ENCODE data around the gene OSBPL1A. TPM values are rescaled to one million over a fixed set of nuclear protein-coding genes. Genes with fewer than 3 reads are reported as not detected.

Gene OSBPL1A
- total and polyA plus RNA-seq, 2 experiments from 2014 or later: 14.9 to 24.1 TPM

DNA sequence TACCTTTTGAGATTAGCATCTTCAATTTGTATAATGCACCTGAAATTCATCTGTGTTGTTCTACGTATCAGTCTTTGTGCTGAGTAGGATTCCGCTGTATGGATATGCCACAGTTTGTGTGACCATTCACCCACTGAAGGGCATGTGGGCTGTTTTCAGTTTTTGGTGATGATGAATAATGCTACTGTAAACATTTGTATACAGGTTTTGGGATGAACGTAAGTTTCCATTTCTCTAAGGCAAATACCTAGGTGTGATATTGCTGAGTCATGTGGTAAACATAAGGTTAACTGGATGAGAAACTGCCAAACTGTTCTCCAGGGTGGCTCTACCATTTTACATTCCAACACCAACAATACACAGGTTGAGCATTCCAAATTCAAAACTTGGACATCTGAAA is 223.6 kb downstream of the OSBPL1A start:
- H3K4me1 ChIP-seq (ENCODE audit: insufficient read depth): no peaks in the 10 kb centered on the region
- in situ Hi-C loops (cut with MboI): no loop called here
- no peaks in the 10 kb centered on the region for H3K9me2 ChIP-seq (ENCODE audit: insufficient read depth)
- H3K79me2 ChIP-seq (ENCODE audit: insufficient read depth): no peaks in the 10 kb centered on the region
- H3K36me3 ChIP-seq (ENCODE audit: low read depth): no peaks in the 10 kb centered on the region
- no peak for DNase-seq
- no peak overlapping the region for H2AFZ ChIP-seq
- H4K20me1 ChIP-seq (ENCODE audit: insufficient read depth): no peaks in the 10 kb centered on the region
- H3K9me3 ChIP-seq (ENCODE audit: low read depth): no peaks in the 10 kb centered on the region
- H3K27ac ChIP-seq: no peak overlapping the region
- no peaks in the 10 kb centered on the region for H3K27me3 ChIP-seq (replicated peaks; ENCODE audit: insufficient read depth)
- H3K4me2 ChIP-seq (ENCODE audit: unreplicated experiment): no peak overlapping the region
- H3K9ac ChIP-seq: no peak overlapping the region
- TF ChIP-seq EZH2phosphoT487 (IDR thresholded peaks at IDR 0.05; ENCODE audit: insufficient read depth, low read depth): no peak
- no peak for TF ChIP-seq EZH2 (IDR thresholded peaks at IDR 0.05; ENCODE audit: insufficient read depth, poor library complexity, severe bottlenecking)
- H3F3A ChIP-seq (ENCODE audit: insufficient read depth): no peaks in the 10 kb centered on the region
- WGBS, 2 experiments (ENCODE audit: low coverage in 1 of 2, low lambda C conversion rate in 2 of 2, missing lambda C conversion rate in 2 of 2): 91 to 94% methylated on average over 3 of the region's 3 CpGs
- no peak overlapping the region for H3K4me3 ChIP-seq

DNA sequence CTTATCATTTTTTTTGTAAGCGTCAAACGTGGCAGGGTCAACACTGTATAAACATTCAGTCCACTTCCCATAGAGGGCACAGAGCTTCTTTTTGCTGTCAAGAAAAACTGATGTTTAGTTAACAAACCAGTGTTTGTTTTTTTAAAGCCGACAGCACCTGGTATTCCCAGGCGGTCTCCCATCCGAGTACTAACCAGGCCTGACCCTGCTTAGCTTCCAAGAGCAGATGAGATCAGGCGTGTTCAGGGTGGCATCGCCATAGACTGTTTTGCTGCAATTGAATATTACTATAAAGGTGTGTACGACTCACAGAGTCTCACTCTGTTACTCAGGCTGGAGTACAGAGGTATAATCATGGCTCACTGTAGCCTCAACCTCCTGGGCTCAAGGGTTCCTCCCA is 227.3 kb downstream of the OSBPL1A start:
- H3K27ac ChIP-seq: no peak overlapping the region
- no peaks in the 10 kb centered on the region for H3K36me3 ChIP-seq (ENCODE audit: low read depth)
- TF ChIP-seq EZH2 (IDR thresholded peaks at IDR 0.05; ENCODE audit: insufficient read depth, poor library complexity, severe bottlenecking) (no peak), EZH2phosphoT487 (IDR thresholded peaks at IDR 0.05; ENCODE audit: insufficient read depth, low read depth) (no peak)
- no peaks in the 10 kb centered on the region for H3K79me2 ChIP-seq (ENCODE audit: insufficient read depth)
- no peak overlapping the region for H3K4me3 ChIP-seq
- DNase-seq: no peak
- H3K4me2 ChIP-seq (ENCODE audit: unreplicated experiment): no peak overlapping the region
- no peaks in the 10 kb centered on the region for H4K20me1 ChIP-seq (ENCODE audit: insufficient read depth)
- no peaks in the 10 kb centered on the region for H3K9me2 ChIP-seq (ENCODE audit: insufficient read depth)
- WGBS, 2 experiments (ENCODE audit: low coverage in 1 of 2, low lambda C conversion rate in 2 of 2, missing lambda C conversion rate in 2 of 2): 87 to 90% methylated on average over 8 of the region's 8 CpGs
- no peak overlapping the region for H3K9ac ChIP-seq
- no peaks in the 10 kb centered on the region for H3K4me1 ChIP-seq (ENCODE audit: insufficient read depth)
- in situ Hi-C loops (cut with MboI): no loop called here
- H3K27me3 ChIP-seq (replicated peaks; ENCODE audit: insufficient read depth): no peaks in the 10 kb centered on the region
- H2AFZ ChIP-seq: no peak overlapping the region
- no peaks in the 10 kb centered on the region for H3F3A ChIP-seq (ENCODE audit: insufficient read depth)
- no peaks in the 10 kb centered on the region for H3K9me3 ChIP-seq (ENCODE audit: low read depth)

GRCh38 chr18:24168496-24168895 is 229.1 kb downstream of the OSBPL1A start:
- Histone ChIP-seq H3K4me2 (ENCODE audit: unreplicated experiment) (no peak overlapping the region), H2AFZ (no peak overlapping the region), H3K79me2 (ENCODE audit: insufficient read depth) (no peaks in the 10 kb centered on the region), H3K27me3 (replicated peaks; ENCODE audit: insufficient read depth) (no peaks in the 10 kb centered on the region), H3K4me3 (no peak overlapping the region), H3K36me3 (ENCODE audit: low read depth) (no peaks in the 10 kb centered on the region), H3K9ac (no peak overlapping the region), H3K27ac (no peak overlapping the region), H3K9me2 (ENCODE audit: insufficient read depth) (no peaks in the 10 kb centered on the region), H3K4me1 (ENCODE audit: insufficient read depth) (no peaks in the 10 kb centered on the region), H4K20me1 (ENCODE audit: insufficient read depth) (no peaks in the 10 kb centered on the region), H3F3A (ENCODE audit: insufficient read depth) (no peaks in the 10 kb centered on the region), H3K9me3 (ENCODE audit: low read depth) (no peaks in the 10 kb centered on the region)
- no peak for DNase-seq
- in situ Hi-C loops (cut with MboI): no loop called here
- TF ChIP-seq EZH2 (IDR thresholded peaks at IDR 0.05; ENCODE audit: insufficient read depth, poor library complexity, severe bottlenecking) (no peak), EZH2phosphoT487 (IDR thresholded peaks at IDR 0.05; ENCODE audit: insufficient read depth, low read depth) (no peak)
- 89 to 90% methylated on average over 7 of the region's 7 CpGs for WGBS, 2 experiments (ENCODE audit: low coverage in 1 of 2, low lambda C conversion rate in 2 of 2, missing lambda C conversion rate in 2 of 2)

DNA sequence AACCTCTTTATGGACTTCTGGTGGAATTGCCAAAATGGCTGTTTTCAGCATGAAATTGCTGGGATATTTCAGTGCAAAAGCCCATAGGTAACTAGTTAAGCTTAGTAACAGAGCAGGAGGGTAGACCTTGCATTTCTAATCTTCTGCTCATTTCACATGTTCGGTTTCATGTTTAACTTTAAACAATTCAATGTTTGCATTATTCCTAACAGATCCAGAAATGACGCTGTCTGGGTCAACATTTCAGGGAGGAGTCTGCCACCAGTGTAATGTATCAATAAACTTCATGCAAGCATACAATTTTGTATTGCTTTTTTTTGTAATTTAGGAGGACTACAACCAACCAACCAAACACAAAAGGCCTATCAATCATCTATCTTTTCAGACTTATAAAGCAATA is 236.3 kb downstream of the OSBPL1A start:
- Histone ChIP-seq H3K9me2 (ENCODE audit: insufficient read depth) (no peaks in the 10 kb centered on the region), H4K20me1 (ENCODE audit: insufficient read depth) (no peaks in the 10 kb centered on the region), H3K36me3 (ENCODE audit: low read depth) (no peaks in the 10 kb centered on the region; the same call in 1 of the 2 replicates), H3K27me3 (replicated peaks; ENCODE audit: insufficient read depth) (no peaks in the 10 kb centered on the region), H3K4me2 (ENCODE audit: unreplicated experiment) (no peak overlapping the region), H3K27ac (no peak overlapping the region), H3K9me3 (ENCODE audit: low read depth) (no peaks in the 10 kb centered on the region), H3K9ac (no peak overlapping the region), H3K4me3 (no peak overlapping the region), H3K79me2 (ENCODE audit: insufficient read depth) (no peaks in the 10 kb centered on the region), H3F3A (ENCODE audit: insufficient read depth) (no peaks in the 10 kb centered on the region), H2AFZ (no peak overlapping the region), H3K4me1 (ENCODE audit: insufficient read depth) (no peaks in the 10 kb centered on the region)
- TF ChIP-seq EZH2 (IDR thresholded peaks at IDR 0.05; ENCODE audit: insufficient read depth, poor library complexity, severe bottlenecking): no peak
- TF ChIP-seq EZH2phosphoT487 (IDR thresholded peaks at IDR 0.05; ENCODE audit: insufficient read depth, low read depth): no peak
- no peak for DNase-seq
- 83 to 87% methylated on average over 2 of the region's 2 CpGs for WGBS, 2 experiments (ENCODE audit: low coverage in 1 of 2, low lambda C conversion rate in 2 of 2, missing lambda C conversion rate in 2 of 2)
- in situ Hi-C loops (cut with MboI): no loop called here

- TF ChIP-seq EZH2phosphoT487 (IDR thresholded peaks at IDR 0.05; ENCODE audit: insufficient read depth, low read depth) (no peak), EZH2 (IDR thresholded peaks at IDR 0.05; ENCODE audit: insufficient read depth, poor library complexity, severe bottlenecking) (no peak)
- Histone ChIP-seq H3K27ac (no peak overlapping the region), H3K9ac (no peak overlapping the region), H3K27me3 (replicated peaks; ENCODE audit: insufficient read depth) (no peaks in the 10 kb centered on the region), H3K4me1 (ENCODE audit: insufficient read depth) (no peaks in the 10 kb centered on the region), H3K79me2 (ENCODE audit: insufficient read depth) (no peaks in the 10 kb centered on the region), H3K36me3 (ENCODE audit: low read depth) (no peaks in the 10 kb centered on the region; the same call in 1 of the 2 replicates), H3F3A (ENCODE audit: insufficient read depth) (no peaks in the 10 kb centered on the region), H3K4me3 (no peak overlapping the region), H4K20me1 (ENCODE audit: insufficient read depth) (no peaks in the 10 kb centered on the region), H3K9me2 (ENCODE audit: insufficient read depth) (no peaks in the 10 kb centered on the region), H3K9me3 (ENCODE audit: low read depth) (no peaks in the 10 kb centered on the region), H2AFZ (no peak overlapping the region), H3K4me2 (ENCODE audit: unreplicated experiment) (no peak overlapping the region)
- in situ Hi-C loops (cut with MboI): no loop called here
- DNase-seq: no peak
- 97 to 99% methylated on average over 5 of the region's 5 CpGs for whole genome bisulfite sequencing, 2 experiments (ENCODE audit: low coverage in 1 of 2, low lambda C conversion rate in 2 of 2, missing lambda C conversion rate in 2 of 2)
Observed at GRCh38 chr18:24160086-24160485, 237.5 kb downstream of the OSBPL1A start.

All from GM23248 (cell line).